HG03558 (cell line): ENCODE measurements around the gene PAPLN.

Experiments
- ATAC-seq: cut with Tn5 transposase; IDR thresholded peaks from one replicate; pipeline ENCODE4 v1.9.1; 2021; ENCODE audit warnings: moderate number of reproducible peaks; ENCODE audit not compliant: unreplicated experiment; ENCODE audit errors: extremely low read depth

PAPLN gene

DNA sequence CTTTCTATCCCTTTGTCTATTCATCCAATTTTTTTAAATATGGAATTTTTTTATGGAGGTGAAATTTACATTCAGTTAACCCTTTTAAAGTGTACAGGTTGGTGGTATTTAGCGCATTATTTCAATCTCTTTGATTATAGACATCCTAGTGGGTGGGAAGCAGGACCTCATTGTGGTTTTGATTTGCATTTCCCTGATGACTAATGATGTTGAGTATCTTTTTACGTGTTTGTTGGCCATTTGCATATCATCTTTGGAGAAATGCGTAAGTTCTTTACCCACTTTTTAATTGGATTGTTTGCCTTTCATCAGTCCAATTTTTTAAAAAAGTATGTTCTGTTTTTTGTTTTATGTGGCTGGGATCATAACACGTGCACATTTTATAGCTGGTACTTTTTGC is 20.8 kb downstream of the PAPLN start:
- no peak for ATAC-seq

DNA sequence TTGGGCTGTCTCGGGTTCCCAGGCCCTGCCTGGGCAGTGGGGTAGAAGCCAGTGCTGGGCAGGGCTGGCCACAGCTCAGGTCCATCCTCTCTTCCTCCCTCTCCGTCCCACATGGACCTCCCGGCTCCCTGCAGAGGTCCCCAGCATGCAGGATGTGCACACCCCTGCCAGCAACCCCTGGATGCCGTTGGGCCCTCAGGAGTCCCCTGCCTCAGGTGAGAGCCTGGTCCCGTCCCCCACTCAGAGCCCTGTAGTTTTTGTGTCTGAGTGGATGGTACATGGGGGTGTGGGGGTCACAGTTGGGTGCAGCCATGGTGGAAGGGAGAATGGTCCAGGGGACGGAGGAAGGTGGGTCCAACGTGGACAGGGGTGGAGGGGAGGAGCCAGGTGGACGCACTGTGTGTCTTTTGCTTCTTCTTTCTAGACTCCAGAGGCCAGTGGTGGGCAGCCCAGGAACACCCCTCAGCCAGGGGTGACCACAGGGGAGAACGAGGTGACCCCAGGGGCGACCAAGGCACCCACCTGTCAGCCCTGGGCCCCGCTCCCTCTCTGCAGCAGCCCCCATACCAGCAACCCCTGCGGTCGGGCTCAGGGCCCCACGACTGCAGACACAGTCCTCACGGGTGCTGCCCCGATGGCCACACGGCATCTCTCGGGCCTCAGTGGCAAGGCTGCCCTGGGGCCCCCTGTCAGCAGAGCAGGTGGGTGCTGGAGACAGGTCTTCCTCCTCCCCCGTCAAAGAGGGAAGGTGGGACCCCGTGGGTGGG is 21.7 kb downstream of the PAPLN start:
- ATAC-seq, result no peak

DNA sequence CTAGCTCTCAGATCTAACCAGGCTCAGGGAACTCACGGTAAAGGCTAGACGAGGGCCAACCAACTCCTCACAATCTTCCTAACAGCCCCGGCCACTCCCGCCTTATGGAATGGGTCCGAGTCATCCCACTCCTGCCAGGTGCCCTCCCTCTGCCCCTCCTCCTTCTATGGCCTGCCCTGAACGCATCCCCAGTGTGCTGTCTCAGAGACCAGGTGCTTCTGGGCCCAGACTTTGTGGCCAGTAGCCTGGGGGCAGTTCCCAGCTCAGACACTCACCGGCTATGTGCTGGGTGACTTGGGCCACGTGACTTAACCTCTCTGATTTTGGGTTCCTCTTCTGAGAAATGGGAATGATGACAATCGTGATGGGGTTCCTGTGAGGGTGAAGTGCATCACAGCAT is 22.5 kb downstream of the PAPLN start:
- no peak for ATAC-seq

DNA sequence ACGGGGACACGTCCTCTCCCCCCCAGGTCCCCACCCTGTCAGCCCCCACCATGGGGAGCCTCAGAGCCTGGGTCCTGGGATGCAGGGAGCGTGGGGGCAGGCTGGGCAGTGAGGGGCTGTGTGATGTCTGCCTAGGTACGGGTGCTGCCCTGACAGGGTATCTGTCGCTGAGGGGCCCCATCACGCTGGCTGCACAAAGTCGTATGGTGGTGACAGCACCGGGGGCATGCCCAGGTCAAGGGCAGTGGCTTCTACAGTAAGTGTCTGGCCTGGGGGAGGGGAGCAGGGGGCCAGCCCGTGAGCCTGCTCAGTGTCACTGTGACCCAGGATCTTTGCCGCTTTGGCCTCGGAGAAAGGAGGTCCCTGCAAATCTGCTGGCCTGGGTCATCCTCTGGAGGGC is 23.3 kb downstream of the PAPLN start:
- no peak for ATAC-seq

DNA sequence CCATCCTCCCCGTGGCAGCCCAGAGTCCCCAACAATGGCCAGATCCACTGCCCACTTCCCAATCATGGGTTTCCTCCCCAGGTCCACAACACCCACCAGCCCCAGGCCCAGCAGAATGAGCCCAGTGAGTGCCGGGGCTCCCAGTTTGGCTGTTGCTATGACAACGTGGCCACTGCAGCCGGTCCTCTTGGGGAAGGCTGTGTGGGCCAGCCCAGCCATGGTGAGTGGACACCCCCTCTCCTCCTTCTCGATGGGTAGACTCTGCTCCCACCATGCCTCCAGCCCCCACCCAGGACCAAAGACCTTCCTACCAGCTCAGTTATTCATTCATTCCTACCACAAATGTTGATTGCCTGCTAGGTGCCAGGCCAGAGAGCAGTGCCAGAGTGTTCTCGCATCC is 23.8 kb downstream of the PAPLN start:
- ATAC-seq, result no peak

DNA sequence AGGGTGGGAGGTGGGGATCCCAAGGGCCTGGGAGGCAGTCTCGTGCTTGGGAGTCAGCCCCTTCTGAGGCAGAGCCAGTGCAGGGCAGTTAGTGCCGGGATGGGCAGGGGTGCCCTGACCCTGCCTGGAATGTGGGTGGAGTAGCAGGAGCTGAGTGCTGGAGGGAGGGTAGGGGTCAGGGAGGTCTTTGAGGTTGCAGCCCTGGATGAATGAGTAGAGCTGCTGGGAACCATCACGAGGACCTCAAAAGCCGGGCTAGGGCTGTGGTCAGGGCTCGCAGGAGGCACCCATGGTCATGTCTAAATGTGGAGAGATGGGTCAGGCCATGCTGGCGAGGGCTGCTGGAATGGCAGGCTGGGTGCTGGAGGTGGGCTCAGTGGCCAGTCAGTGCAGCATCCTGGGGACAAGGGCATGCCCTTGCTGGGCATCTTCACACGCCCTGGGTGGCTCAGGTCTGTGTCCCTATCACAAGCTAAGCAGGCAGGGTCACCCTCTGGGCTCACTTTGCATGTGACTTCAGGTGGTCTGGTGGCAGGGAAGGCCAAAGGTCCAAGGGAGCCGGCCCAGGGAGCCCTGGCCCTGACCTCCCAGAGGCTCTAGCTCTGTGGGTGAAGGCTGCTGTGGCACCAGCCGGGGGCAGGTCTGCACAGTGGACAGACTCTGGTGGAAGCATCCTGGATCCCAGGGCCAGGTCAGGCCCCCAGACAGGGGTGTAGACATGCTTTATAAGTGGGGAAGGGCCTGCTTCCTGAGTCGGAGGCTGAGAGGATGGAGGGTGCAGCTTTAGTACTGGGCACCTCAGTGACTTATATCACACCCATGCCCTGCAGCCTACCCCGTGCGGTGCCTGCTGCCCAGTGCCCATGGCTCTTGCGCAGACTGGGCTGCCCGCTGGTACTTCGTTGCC is 24.5 kb downstream of the PAPLN start:
- ATAC-seq, result no peak

DNA sequence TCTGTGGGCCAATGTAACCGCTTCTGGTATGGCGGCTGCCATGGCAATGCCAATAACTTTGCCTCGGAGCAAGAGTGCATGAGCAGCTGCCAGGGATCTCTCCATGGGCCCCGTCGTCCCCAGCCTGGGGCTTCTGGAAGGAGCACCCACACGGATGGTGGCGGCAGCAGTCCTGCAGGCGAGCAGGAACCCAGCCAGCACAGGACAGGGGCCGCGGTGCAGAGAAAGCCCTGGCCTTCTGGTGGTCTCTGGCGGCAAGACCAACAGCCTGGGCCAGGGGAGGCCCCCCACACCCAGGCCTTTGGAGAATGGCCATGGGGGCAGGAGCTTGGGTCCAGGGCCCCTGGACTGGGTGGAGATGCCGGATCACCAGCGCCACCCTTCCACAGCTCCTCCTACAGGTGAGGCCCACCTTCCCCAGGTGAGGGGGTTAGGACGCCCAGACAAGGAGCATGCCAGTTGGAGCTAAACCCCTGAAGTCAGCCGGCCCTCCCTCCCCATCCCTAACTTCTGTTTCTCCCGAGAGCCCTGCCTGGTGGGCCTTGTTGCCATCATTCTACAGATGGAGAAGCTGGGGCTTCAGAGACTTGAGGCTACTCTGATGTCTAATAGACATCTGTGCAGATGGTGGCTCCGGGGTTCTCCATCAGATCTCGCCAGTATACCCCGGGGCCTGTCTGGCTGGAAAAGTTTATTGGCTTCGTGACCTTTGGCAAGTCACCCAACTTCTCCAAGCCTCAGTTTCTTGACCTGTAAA is 25.3 kb downstream of the PAPLN start:
- no peak for ATAC-seq

DNA sequence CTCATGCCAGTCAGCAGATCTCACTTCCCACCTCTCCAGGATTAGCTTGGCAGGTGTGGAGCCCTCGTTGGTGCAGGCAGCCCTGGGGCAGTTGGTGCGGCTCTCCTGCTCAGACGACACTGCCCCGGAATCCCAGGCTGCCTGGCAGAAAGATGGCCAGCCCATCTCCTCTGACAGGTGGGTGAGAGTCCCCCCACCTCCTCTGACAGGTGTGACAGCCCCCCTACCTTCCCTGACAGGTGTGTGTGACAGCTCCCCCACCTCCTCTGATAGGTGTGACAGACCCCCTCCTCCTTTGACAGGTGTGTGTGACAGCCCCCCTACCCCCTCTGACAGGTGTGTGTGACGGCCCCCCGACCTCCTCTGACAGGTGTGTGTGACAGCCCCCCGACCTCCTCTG is 26.3 kb downstream of the PAPLN start:
- ATAC-seq, result no peak

DNA sequence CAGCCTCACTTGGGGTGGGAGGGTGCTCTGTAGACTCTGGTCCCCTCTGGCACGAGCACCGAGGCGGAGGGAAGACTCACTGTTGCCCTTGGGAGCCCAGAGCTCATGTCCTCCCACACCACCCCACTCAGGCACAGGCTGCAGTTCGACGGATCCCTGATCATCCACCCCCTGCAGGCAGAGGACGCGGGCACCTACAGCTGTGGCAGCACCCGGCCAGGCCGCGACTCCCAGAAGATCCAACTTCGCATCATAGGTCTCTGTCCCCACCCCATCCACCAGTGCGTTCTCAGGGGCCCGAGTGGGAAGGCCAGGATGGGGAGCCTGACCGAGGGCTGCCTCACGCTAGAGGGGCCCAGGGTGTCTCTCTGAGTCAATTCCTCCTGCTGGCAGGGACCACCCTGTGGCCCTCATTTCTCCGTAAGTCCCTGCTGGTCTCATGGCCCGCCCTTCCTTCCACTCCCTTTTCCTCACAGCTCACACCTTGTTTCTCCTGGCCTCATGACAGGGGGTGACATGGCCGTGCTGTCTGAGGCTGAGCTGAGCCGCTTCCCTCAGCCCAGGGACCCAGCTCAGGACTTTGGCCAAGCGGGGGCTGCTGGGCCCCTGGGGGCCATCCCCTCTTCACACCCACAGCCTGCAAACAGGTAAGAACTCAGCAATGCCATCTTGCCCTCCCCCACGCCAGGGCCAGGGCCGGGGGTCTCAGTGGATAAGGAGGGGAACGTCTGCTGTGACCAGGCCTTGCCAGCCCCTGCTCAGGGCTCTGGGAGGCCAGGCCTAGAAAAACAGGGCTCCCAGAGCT is 27.0 kb downstream of the PAPLN start:
- ATAC-seq, result no peak

DNA sequence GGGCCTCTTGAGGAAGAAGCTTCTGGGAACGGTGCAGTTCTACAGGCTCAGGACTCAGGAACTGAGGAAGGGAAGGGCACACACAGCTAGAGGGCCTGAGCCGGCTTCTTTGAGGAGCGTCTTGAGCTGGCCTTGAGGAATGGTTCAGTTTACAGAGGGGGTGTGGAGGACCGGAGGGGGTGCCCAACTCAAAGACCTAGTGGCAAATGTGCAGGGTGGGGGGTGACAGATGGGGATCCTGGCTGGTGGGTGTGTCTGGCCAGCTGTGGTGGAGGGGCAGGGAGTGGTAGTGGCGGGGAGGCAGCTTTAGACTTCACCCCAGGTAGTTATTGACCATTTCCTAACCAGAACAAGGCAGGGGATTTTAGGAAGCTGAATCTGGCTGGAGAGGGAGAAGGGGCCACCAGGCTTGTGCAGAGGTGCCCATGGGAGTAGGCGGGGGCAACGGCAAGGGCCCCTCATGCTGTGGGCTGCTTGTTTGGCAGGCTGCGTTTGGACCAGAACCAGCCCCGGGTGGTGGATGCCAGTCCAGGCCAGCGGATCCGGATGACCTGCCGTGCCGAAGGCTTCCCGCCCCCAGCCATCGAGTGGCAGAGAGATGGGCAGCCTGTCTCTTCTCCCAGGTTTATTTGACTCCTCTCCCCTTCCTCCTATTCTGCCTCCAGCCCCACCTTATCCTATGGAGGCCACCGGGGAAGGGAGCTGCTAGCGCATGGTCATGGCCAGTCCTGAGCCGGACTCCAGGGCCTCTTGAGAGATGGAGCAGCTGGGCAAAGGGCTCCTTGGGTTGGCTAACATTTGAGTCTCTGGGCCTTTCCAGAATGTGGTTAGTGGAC is 27.8 kb downstream of the PAPLN start:
- no peak for ATAC-seq

DNA sequence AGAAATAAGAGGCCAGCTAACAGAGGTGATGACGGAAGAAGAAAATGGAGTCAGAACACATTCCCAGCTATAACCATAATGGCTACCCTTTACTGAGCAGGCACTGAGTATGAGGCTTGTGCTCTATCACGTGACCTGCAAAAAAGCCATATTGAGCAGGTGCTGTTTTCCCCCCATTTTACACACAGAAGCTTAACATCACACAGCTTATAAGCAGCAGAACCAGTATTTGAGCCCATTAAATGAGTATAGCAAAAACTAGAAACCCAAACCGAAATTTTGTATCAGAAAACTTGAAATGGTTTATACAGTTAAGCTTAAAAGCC is 28.4 kb downstream of the PAPLN start:
- ATAC-seq, result no peak

DNA sequence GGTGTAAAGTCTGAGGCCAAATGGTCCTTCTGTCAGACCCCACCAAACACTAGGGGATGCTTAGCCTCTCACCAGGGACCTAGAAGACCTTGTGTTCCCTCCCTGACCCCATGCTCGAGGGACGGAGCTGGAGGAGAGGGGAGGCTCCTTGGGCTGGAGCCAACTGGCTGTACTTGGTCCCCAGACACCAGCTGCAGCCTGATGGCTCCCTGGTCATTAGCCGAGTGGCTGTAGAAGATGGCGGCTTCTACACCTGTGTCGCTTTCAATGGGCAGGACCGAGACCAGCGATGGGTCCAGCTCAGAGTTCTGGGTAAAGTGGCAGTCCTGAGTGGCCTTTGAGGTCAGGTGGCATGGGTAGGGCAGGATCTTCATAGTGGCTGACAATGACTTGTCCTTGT is 29.0 kb downstream of the PAPLN start:
- ATAC-seq, result no peak

DNA sequence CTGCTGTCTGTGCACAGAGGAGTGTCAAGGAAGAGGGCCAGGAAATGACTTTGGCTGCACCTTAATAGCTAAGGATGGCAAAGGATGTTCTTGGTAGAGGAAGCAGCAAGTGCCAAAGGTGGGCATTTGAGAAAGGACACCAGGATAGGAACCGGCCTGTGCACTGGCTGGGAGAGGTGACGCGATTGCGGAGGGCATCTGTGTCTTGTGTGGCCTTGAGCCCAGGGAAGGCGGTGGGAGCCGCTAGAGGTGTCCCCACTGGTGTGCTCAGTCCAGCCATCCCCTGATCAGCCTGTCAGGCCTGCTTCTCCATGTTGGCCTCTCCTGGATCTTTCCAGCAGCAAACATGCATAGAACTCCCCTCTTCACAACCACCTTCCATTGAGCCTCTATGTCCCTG is 30.2 kb downstream of the PAPLN start:
- ATAC-seq, result no peak

DNA sequence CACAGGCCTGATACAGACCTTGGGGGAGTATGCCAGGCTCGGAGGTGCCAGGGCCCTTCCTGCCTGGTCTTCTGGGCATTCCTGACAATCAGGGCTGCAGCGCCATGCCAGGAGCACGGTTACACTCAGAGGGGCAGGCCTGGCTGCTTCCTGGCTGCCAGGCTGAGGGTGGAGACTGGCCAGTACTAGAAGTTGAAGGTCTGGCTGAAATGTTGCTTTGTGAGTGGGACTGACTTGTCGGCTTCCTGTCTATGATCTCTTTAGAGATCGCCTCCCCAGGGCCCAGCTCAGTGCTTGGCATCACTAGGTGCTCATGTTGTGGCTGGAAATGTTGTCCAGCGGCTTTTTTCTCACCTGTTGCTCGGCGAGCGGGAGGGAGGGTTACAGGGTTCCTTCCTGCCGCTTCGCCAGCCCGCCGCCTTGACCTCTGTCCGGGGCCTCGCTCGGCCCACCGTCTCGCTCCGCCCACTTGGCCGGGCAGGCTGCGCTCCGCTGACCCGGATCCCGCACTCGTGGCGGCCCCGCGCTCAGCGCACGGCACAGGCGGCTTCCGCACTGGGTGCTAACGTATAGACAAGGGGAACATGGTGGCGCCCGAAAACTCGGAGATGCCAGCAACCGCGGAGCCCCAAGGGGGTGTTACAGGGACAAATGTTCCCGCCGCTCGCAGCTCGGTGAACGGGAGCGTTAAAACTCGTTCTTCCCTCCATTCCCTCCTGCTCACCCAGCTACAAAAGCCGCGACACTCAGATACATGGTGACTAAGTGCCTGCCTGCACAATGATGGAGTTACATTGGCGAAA is 32.6 kb downstream of the PAPLN start:
- ATAC-seq, result no peak

DNA sequence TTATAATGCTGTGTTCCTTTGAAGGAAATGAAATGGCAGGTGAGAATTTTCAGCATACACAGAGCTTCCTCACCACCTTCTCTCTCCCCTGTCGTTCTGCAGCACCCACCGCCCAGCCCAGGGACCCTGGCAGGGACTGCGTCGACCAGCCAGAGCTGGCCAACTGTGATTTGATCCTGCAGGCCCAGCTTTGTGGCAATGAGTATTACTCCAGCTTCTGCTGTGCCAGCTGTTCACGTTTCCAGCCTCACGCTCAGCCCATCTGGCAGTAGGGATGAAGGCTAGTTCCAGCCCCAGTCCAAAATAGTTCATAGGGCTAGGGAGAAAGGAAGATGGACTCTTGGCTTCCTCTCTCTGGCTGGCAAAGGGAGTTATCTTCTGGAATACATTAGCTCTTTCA is 35.1 kb downstream of the PAPLN start:
- no peak for ATAC-seq

DNA sequence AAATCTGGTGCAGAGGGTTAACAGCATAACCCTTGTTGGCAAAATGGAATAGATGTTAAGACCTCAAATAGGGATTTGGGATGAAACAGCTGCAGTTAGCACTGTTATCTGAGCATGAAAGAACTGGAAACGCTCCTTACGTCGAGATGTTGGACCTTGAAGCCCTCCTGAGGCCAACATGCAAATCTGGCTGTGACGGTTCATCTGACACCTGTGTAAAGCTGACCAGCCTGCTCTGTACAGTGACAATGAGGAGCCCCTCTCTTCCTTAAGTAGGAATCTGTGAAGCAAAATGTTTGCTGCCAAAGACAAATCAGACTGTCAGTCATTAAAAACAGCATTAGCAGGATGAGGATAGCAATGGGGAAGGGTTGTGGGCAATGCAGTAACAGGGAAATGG is 36.5 kb downstream of the PAPLN start:
- no peak for ATAC-seq

DNA sequence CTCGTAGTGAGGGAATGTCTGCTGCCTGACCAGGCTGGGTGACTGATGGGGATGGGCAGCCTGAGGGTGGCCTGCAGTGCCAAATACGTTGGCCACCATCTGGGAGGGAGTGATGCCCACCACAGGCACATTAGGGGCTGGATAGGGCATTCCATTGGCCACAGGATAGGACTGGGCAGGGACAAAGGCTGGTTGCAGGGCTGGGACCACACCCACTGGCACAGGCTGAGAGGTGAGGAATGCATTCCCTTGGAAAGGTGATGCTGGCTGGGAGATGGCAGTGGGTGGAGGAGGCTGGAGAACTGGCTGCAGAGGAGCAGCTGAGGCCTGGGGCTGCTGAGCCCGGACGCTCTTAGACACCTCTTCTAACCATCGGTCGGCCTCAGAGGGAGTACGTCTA is 39.5 kb downstream of the PAPLN start:
- no peak for ATAC-seq

DNA sequence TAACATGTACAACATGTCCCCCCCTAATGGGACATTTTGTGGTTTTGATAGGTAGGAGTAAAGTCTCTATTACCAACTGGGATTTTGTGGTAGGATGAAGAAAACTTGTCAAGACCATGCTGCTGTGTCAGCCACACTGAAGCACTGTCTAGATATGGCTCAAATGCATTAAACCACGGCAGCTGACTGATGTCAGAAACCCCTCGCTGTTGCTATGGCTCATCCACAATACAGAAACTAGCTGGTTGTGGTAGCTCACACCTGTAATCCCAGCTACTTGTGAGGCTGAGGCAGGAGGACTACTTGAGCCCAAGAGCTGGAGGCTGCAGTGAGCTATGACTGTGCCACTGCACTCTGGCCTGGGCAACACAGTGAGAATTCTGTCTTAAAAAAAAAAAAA is 40.1 kb downstream of the PAPLN start:
- ATAC-seq, result no peak

DNA sequence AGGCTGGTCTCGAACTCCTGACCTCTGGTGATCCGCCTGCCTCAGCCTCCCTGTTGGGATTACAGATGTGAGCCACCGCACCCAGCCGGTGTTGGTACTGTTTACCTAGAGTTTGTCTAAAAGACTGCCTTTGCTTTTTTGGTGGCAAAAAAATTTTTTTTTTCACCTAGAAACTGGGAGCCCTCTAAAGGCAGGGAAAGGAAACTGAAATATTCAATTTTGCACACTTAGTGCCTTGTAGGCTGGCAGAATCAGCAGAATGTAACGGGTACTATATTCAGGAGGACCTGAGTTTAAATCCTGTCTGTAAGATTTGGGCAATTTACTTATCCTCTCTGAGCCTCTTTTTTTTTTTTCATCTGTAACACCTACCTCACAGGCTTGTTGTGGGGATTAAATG is 43.6 kb downstream of the PAPLN start:
- no peak for ATAC-seq
